NT2/D1 (cell line): ENCODE results near the gene GGT6.
"Not testable (repeated sequence)": the region's sequence is repeated elsewhere in the genome, so short reads cannot be mapped to it uniquely, and the experiment has no call there.

Source experiments
- DNase-seq: peaks from one replicate; pipeline ENCODE4 v3.0.0-alpha.2; 2011; ENCODE audit warnings: low read depth, low spot score
- H3K27me3 ChIP-seq: 2 replicates; pipeline ENCODE4 v1.6.0; 2011; ENCODE audit warnings: mild to moderate bottlenecking; ENCODE audit not compliant: insufficient read length, insufficient read depth
- H3K36me3 ChIP-seq: 2 replicates; pipeline ENCODE4 v1.6.1; 2011; ENCODE audit warnings: mild to moderate bottlenecking, low read length, mixed read lengths; ENCODE audit not compliant: insufficient read depth, insufficient read length
- H3K4me1 ChIP-seq: 2 replicates; pipeline ENCODE4 v1.5.1; 2011; ENCODE audit not compliant: insufficient read depth, insufficient read length
- H3K4me3 ChIP-seq: 2 replicates; pipeline ENCODE4 v1.5.1; 2011; ENCODE audit warnings: low read depth; ENCODE audit not compliant: insufficient read length
- H3K9ac ChIP-seq: 2 replicates; pipeline ENCODE4 v1.6.0; 2011; ENCODE audit warnings: low read depth; ENCODE audit not compliant: insufficient read length
- H3K9me3 ChIP-seq: 2 replicates; pipeline ENCODE4 v1.5.1; 2011; ENCODE audit warnings: mild to moderate bottlenecking, low read length; ENCODE audit not compliant: insufficient read depth
- SUZ12 ChIP-seq: IDR thresholded peaks from 2 replicates; pipeline ENCODE4 v1.6.1; 2011; ENCODE audit not compliant: insufficient read length, insufficient read depth; ENCODE audit errors: extremely low read depth
- YY1 ChIP-seq: IDR thresholded peaks from 2 replicates; pipeline ENCODE4 v1.6.1; 2011; ENCODE audit not compliant: insufficient read length, insufficient read depth
- ZNF274 ChIP-seq: IDR thresholded peaks from 2 replicates; pipeline ENCODE4 v1.6.1; 2011; ENCODE audit warnings: mild to moderate bottlenecking, low read depth, low read length

The GGT6 gene

GRCh38 chr17:4602041-4602440 is 41.7 kb upstream of the GGT6 start:
- no peak for DNase-seq
- no peak overlapping the region for H3K4me3 ChIP-seq
- H3K9me3 ChIP-seq, result no peaks in the 10 kb centered on the region
- H3K36me3 ChIP-seq, result no peaks in the 10 kb centered on the region
- TF ChIP-seq SUZ12, result no peak
- no peak for TF ChIP-seq YY1
- no peak for TF ChIP-seq ZNF274
- no peaks in the 10 kb centered on the region for H3K27me3 ChIP-seq
- H3K9ac ChIP-seq, result no peak overlapping the region
- H3K4me1 ChIP-seq, result peaks cover 20% of the 10 kb centered on the region

GRCh38 chr17:4601326-4601725 is 40.9 kb upstream of the GGT6 start:
- H3K4me3 ChIP-seq, result no peak overlapping the region
- no peak for TF ChIP-seq YY1
- TF ChIP-seq SUZ12, result no peak
- no peak for TF ChIP-seq ZNF274
- no peaks in the 10 kb centered on the region for H3K9me3 ChIP-seq
- H3K36me3 ChIP-seq, result no peaks in the 10 kb centered on the region
- no peaks in the 10 kb centered on the region for H3K27me3 ChIP-seq
- DNase-seq, result no peak
- H3K9ac ChIP-seq, result no peak overlapping the region
- peaks cover 20% of the 10 kb centered on the region for H3K4me1 ChIP-seq

- H3K4me3 ChIP-seq, result peak overlapping the region; percentile 0
- no peak for TF ChIP-seq YY1
- no peak for TF ChIP-seq ZNF274
- no peak for TF ChIP-seq SUZ12
- DNase-seq, result no peak
- H3K27me3 ChIP-seq, result no peaks in the 10 kb centered on the region
- peaks cover 17% of the 10 kb centered on the region for H3K4me1 ChIP-seq
- H3K36me3 ChIP-seq, result no peaks in the 10 kb centered on the region
- no peaks in the 10 kb centered on the region for H3K9me3 ChIP-seq
- peak overlapping the region; percentile 28 for H3K9ac ChIP-seq
These were observed 40.2 kb upstream of the GGT6 start for GRCh38 chr17:4600563-4600962.

GRCh38 chr17:4599505-4600281 is 39.3 kb upstream of the GGT6 start:
- TF ChIP-seq SUZ12, result no peak
- no peak for TF ChIP-seq YY1
- peak overlapping the region; percentile 54 for H3K9ac ChIP-seq
- H3K4me3 ChIP-seq, result no peak overlapping the region
- no peaks in the 10 kb centered on the region for H3K9me3 ChIP-seq
- H3K4me1 ChIP-seq, result peaks cover 20% of the 10 kb centered on the region
- DNase-seq, result peak; percentile 77
- H3K36me3 ChIP-seq, result no peaks in the 10 kb centered on the region
- H3K27me3 ChIP-seq, result no peaks in the 10 kb centered on the region

- Histone ChIP-seq H3K4me3 (no peak overlapping the region), H3K9me3 (no peaks in the 10 kb centered on the region), H3K4me1 (peaks cover 18% of the 10 kb centered on the region), H3K27me3 (no peaks in the 10 kb centered on the region), H3K9ac (peak overlapping the region; percentile 54), H3K36me3 (no peaks in the 10 kb centered on the region)
- TF ChIP-seq ZNF274 (no peak), YY1 (no peak), SUZ12 (no peak)
- no peak for DNase-seq
These were observed 38.6 kb upstream of the GGT6 start for GRCh38 chr17:4598776-4599504.

GRCh38 chr17:4597975-4598374 is 37.6 kb upstream of the GGT6 start:
- no peak overlapping the region for H3K4me3 ChIP-seq
- peaks cover 18% of the 10 kb centered on the region for H3K4me1 ChIP-seq
- H3K9ac ChIP-seq, result peak overlapping the region; percentile 32
- no peaks in the 10 kb centered on the region for H3K27me3 ChIP-seq
- H3K9me3 ChIP-seq, result no peaks in the 10 kb centered on the region
- H3K36me3 ChIP-seq, result no peaks in the 10 kb centered on the region
- TF ChIP-seq YY1 (no peak), ZNF274 (no peak), SUZ12 (no peak)
- DNase-seq, result no peak

GRCh38 chr17:4596636-4597380 is 36.4 kb upstream of the GGT6 start:
- H3K9ac ChIP-seq, result no peak overlapping the region
- H3K9me3 ChIP-seq, result no peaks in the 10 kb centered on the region
- TF ChIP-seq YY1 (no peak), ZNF274 (no peak), SUZ12 (no peak)
- no peak for DNase-seq
- H3K36me3 ChIP-seq, result no peaks in the 10 kb centered on the region
- H3K4me1 ChIP-seq, result peaks cover 18% of the 10 kb centered on the region
- H3K4me3 ChIP-seq, result no peak overlapping the region
- no peaks in the 10 kb centered on the region for H3K27me3 ChIP-seq

GRCh38 chr17:4595685-4596342 is 35.4 kb upstream of the GGT6 start:
- not testable (repeated sequence) for H3K9ac ChIP-seq, H3K4me3 ChIP-seq, H3K36me3 ChIP-seq, H3K9me3 ChIP-seq, DNase-seq, H3K27me3 ChIP-seq
- H3K4me1 ChIP-seq, result peaks cover 20% of the 10 kb centered on the region
